Ovary (tissue), 9 donors: ENCODE data around the gene UNC13C. TPM values are rescaled to one million over a fixed set of nuclear protein-coding genes. Genes with fewer than 3 reads are reported as not detected.

Experiments used
- DNase-seq, 5 donors: peaks; one replicate each; pipeline ENCODE4 v3.0.0-alpha.2; 2019 to 2020
- H3K27ac ChIP-seq, 2 donors: fragments of 200-600 bp; one replicate each; pipeline versions ENCODE4 v1.5.1 to v1.8.0; 2019 to 2022
- H3K27me3 ChIP-seq: fragments of 200-600 bp; one replicate; pipeline ENCODE4 v1.8.0; 2022
- H3K36me3 ChIP-seq: fragments of 200-600 bp; sonication (generic); one replicate; pipeline ENCODE4 v1.5.1; 2019
- H3K4me1 ChIP-seq: one replicate; pipeline ENCODE4 v1.8.1; 2013; ENCODE audit warnings: mild to moderate bottlenecking, moderate library complexity; ENCODE audit not compliant: insufficient read depth
- H3K4me3 ChIP-seq: fragments of 200-600 bp; sonication (generic); one replicate; pipeline ENCODE4 v1.5.1; 2017
- H3K9me3 ChIP-seq, 2 donors: fragments of 200-600 bp in 1 of 2; sonication (generic) in 1 of 2; one replicate each; pipeline versions ENCODE4 v1.5.1 to v1.8.1; 2013 to 2019; ENCODE audit warnings: mild to moderate bottlenecking in 1 of 2, moderate library complexity in 1 of 2
- CTCF ChIP-seq, 3 donors: fragments of 450-650 bp in 2 of 3; fragments of 200-600 bp in 1 of 3; IDR thresholded peaks; one replicate each; pipeline versions ENCODE4 v1.5.1 to v1.8.0; 2016 to 2022; ENCODE audit warnings: antibody characterized with exemption in 3 of 3, mild to moderate bottlenecking in 1 of 3
- EP300 ChIP-seq: sonication (generic); formaldehyde crosslinking; IDR thresholded peaks from one replicate; pipeline ENCODE4 v1.6.1; 2017; ENCODE audit warnings: antibody characterized with exemption
- POLR2A ChIP-seq: fragments of 450-650 bp; IDR thresholded peaks from one replicate; pipeline ENCODE4 v1.6.1; 2017; ENCODE audit warnings: antibody characterized with exemption, mild to moderate bottlenecking, moderate library complexity
- WGBS, 3 donors: extraction: QIAGEN DNeasy Blood & Tissue Kit in 1 of 3; methylation state at CpG; one replicate each; pipeline versions ENCODE4 v1.1.5 to v1.1.7; 2013 to 2017; 5-methylcytosine and 5-hydroxymethylcytosine counted together
- intact Hi-C, 4 donors: fragments of 100-400 bp; cut with DNase I; formaldehyde crosslinking; loops; one replicate each; pipeline versions ENCODE4 v1.11.0 to v1.15.1; 2022 to 2023
- polyA plus RNA-seq, 2 donors: library from polyadenylated mRNA; stranded (reverse); fragments of 200-250 nt in 1 of 2; fragments of 350-450 nt in 1 of 2; fragmentation: Illumina TruSeq in 1 of 2; extraction: RNeasy Lipid Tissue Mini Kit (QIAGEN cat#74804) in 1 of 2; gene quantifications; one replicate each; pipeline ENCODE4 v1.2.3, GENCODE V29; 2013 to 2014
- total RNA-seq, 7 donors: library from RNA; depleted of rRNA in 2 of 7; stranded (reverse); fragments of >200 nt in 2 of 7; fragmentation: NEBNext Ultra II Directional in 3 of 7; extraction: Animal tissue kit (Norgen Biotek cat#: 25700) in 3 of 7; gene quantifications; one replicate each; pipeline versions ENCODE4 v1.1.0 to v1.2.4, GENCODE V29; 2016 to 2023
- donor health status: DM: no; HTN: no; CAD: no; lungs with moderate emphysema.
- donor health status: DM: no; HTN: no; CAD: no.
- donor health status: Bipolar disorder and iron deficiency.
- donor health status: DM: yes; HTN: yes; CAD: no.
- donor health status: DM: no; HTN: no; CAD: no.
- donor health status: DM: yes; HTN: yes; CAD: no.

UNC13C gene
- total and polyA plus RNA-seq, 9 donors = 0.05 to 2.1 (median 1.3) TPM

- WGBS, 3 donors = 96 to 98% (median 96%) methylated on average over 4 of the region's 4 CpGs
- Histone ChIP-seq H3K27me3 (no peaks in the 10 kb centered on the region), H3K36me3 (no peaks in the 10 kb centered on the region), H3K27ac (no peak overlapping the region), H3K4me3 (no peak overlapping the region), H3K4me1 (no peaks in the 10 kb centered on the region), H3K9me3 (no peaks in the 10 kb centered on the region)
- no peak for DNase-seq
- TF ChIP-seq POLR2A (no peak), EP300 (no peak), CTCF (IDR thresholded peaks at IDR 0.05) (no peak)
- intact Hi-C loops = no loop called here
Measured at GRCh38 chr15:54594115-54594514, 615.9 kb downstream of the UNC13C start.

GRCh38 chr15:54599386-54599785 is 621.1 kb downstream of the UNC13C start:
- WGBS, 3 donors = 89 to 98% (median 92%) methylated on average over 3 of the region's 3 CpGs
- DNase-seq = no peak
- intact Hi-C loops = no loop called here
- Histone ChIP-seq H3K9me3 (no peaks in the 10 kb centered on the region), H3K4me3 (no peak overlapping the region), H3K27ac (no peak overlapping the region), H3K27me3 (no peaks in the 10 kb centered on the region), H3K36me3 (no peaks in the 10 kb centered on the region), H3K4me1 (no peaks in the 10 kb centered on the region)
- TF ChIP-seq POLR2A = no peak
- TF ChIP-seq EP300 = no peak
- no peak for TF ChIP-seq CTCF (IDR thresholded peaks at IDR 0.05)

GRCh38 chr15:54605043-54605442 is 626.8 kb downstream of the UNC13C start:
- Histone ChIP-seq H3K36me3 (no peaks in the 10 kb centered on the region), H3K27me3 (no peaks in the 10 kb centered on the region), H3K27ac (no peak overlapping the region), H3K9me3 (no peaks in the 10 kb centered on the region), H3K4me3 (no peak overlapping the region), H3K4me1 (no peaks in the 10 kb centered on the region)
- TF ChIP-seq EP300 (no peak), CTCF (IDR thresholded peaks at IDR 0.05) (no peak), POLR2A (no peak)
- no peak for DNase-seq
- WGBS, 3 donors = 61 to 72% (median 71%) methylated on average over 2 of the region's 2 CpGs
- intact Hi-C loops = no loop called here

GRCh38 chr15:54605556-54605955 is 627.3 kb downstream of the UNC13C start:
- Histone ChIP-seq H3K4me1 (no peaks in the 10 kb centered on the region), H3K4me3 (no peak overlapping the region), H3K36me3 (no peaks in the 10 kb centered on the region), H3K27ac (no peak overlapping the region), H3K9me3 (no peaks in the 10 kb centered on the region), H3K27me3 (no peaks in the 10 kb centered on the region)
- TF ChIP-seq POLR2A = no peak
- no peak for TF ChIP-seq CTCF (IDR thresholded peaks at IDR 0.05)
- no peak for TF ChIP-seq EP300
- intact Hi-C loops = no loop called here
- 93 to 96% (median 95%) methylated on average over 4 of the region's 4 CpGs for WGBS, 3 donors
- DNase-seq = no peak
